GM03348 (cell line): ENCODE results near the gene PHLDA1.

Experiments used
- DNase-seq: peaks from one replicate; pipeline ENCODE4 v3.0.0; 2012; ENCODE audit warnings: low spot score

PHLDA1 gene

GRCh38 chr12:76037130-76038103 lies 5.8 kb upstream of the PHLDA1 start:
- peak; percentile 66 for DNase-seq

GRCh38 chr12:76035045-76035444 lies 3.5 kb upstream of the PHLDA1 start:
- DNase-seq = no peak

GRCh38 chr12:76033081-76034011 lies 1.8 kb upstream of the PHLDA1 start:
- DNase-seq = peak; percentile 61

GRCh38 chr12:76032043-76032981 lies 736 bp upstream of the PHLDA1 start:
- peak; percentile 68 for DNase-seq

GRCh38 chr12:76031081-76031413 lies 529 bp downstream of the PHLDA1 start:
- no peak for DNase-seq

- DNase-seq = peak; percentile 41
Observed at GRCh38 chr12:76030341-76031080, 1.1 kb downstream of the PHLDA1 start.

- DNase-seq = peak; percentile 13
Observed at GRCh38 chr12:76029982-76030340, 1.6 kb downstream of the PHLDA1 start.

- DNase-seq = no peak
Observed at GRCh38 chr12:76028571-76029277, 2.9 kb downstream of the PHLDA1 start.

GRCh38 chr12:76026643-76027063 lies 4.9 kb downstream of the PHLDA1 start:
- no peak for DNase-seq

- DNase-seq = no peak
Observed at GRCh38 chr12:76025601-76026575, 5.7 kb downstream of the PHLDA1 start.

GRCh38 chr12:76024942-76025600 lies 6.5 kb downstream of the PHLDA1 start:
- DNase-seq = peak; percentile 64

GRCh38 chr12:76024102-76024781 lies 7.3 kb downstream of the PHLDA1 start:
- DNase-seq = no peak

- no peak for DNase-seq
Observed at GRCh38 chr12:76023069-76023690, 8.4 kb downstream of the PHLDA1 start.

GRCh38 chr12:76022506-76022905 lies 9.1 kb downstream of the PHLDA1 start:
- DNase-seq = no peak

GRCh38 chr12:76020731-76021672 lies 10.6 kb downstream of the PHLDA1 start:
- peak; percentile 82 for DNase-seq

GRCh38 chr12:76020281-76020680 lies 11.3 kb downstream of the PHLDA1 start:
- peak; percentile 35 for DNase-seq
